HG03565 (cell line): ENCODE data around the gene EZH1.

ENCODE experiments used
- ATAC-seq: cut with Tn5 transposase; IDR thresholded peaks from one replicate; pipeline ENCODE4 v1.9.1; 2021; ENCODE audit warnings: mild to moderate bottlenecking, moderate library complexity; ENCODE audit not compliant: unreplicated experiment

Gene EZH1

GRCh38 chr17:42744806-42745617, at the start of gene EZH1:
Gene EZH1 (minus strand): TSS chr17:42745040. CDS start chr17:42728941, 16,099 bp downstream.
- ATAC-seq = peak; percentile 75

- no peak for ATAC-seq
Observed at GRCh38 chr17:42792545-42792944, 47.7 kb upstream of the EZH1 start.

GRCh38 chr17:42791948-42792347, 47.1 kb upstream of the EZH1 start:
- ATAC-seq = no peak

GRCh38 chr17:42787266-42787665, 42.4 kb upstream of the EZH1 start:
- ATAC-seq = no peak

GRCh38 chr17:42784811-42785592, 40.2 kb upstream of the EZH1 start:
- ATAC-seq = no peak

GRCh38 chr17:42784409-42784808, 39.6 kb upstream of the EZH1 start:
- ATAC-seq = no peak

GRCh38 chr17:42783791-42784138, 38.9 kb upstream of the EZH1 start:
- no peak for ATAC-seq

GRCh38 chr17:42783062-42783790, 38.4 kb upstream of the EZH1 start:
- no peak for ATAC-seq

- ATAC-seq = no peak
Observed at GRCh38 chr17:42782166-42783061, 37.6 kb upstream of the EZH1 start.

- ATAC-seq = no peak
Observed at GRCh38 chr17:42781639-42782165, 36.9 kb upstream of the EZH1 start.

GRCh38 chr17:42780851-42781638, 36.2 kb upstream of the EZH1 start:
- ATAC-seq = no peak

GRCh38 chr17:42779936-42780850, 35.4 kb upstream of the EZH1 start, which contains the start of gene WNK4:
Gene WNK4 (plus strand): TSS chr17:42780610. CDS start chr17:42780699, 89 bp downstream.
- ATAC-seq = no peak

- no peak for ATAC-seq
Observed at GRCh38 chr17:42779304-42779935, 34.6 kb upstream of the EZH1 start.

GRCh38 chr17:42778570-42778969, 33.7 kb upstream of the EZH1 start:
- no peak for ATAC-seq

- ATAC-seq = no peak
Observed at GRCh38 chr17:42775534-42776098, 30.8 kb upstream of the EZH1 start.

- ATAC-seq = no peak
Observed at GRCh38 chr17:42774066-42774745, 29.4 kb upstream of the EZH1 start.
